SIG-M5 treated with dmso at 0.1 percent for 504 hours (cell line): ENCODE measurements around the gene UBE2J2.
"Not testable (repeated sequence)": the region's sequence is repeated elsewhere in the genome, so short reads cannot be mapped to it uniquely, and the experiment has no call there.

Experiments
- DNase-seq: peaks from one replicate; lab custom pipeline; 2025; ENCODE audit not compliant: unreplicated experiment; lab: John Stamatoyannopoulos, UW

Gene UBE2J2

GRCh38 chr1:1259540-1259939, 14.1 kb downstream of the UBE2J2 start:
- no peak for DNase-seq

GRCh38 chr1:1259119-1259488, 14.6 kb downstream of the UBE2J2 start:
- DNase-seq = no peak

- DNase-seq = no peak
Observed at GRCh38 chr1:1256956-1257871, 16.4 kb downstream of the UBE2J2 start.

- no peak for DNase-seq
Observed at GRCh38 chr1:1255611-1256010, 18.0 kb downstream of the UBE2J2 start.

GRCh38 chr1:1255078-1255477, 18.6 kb downstream of the UBE2J2 start:
- no peak for DNase-seq

- DNase-seq = no peak
Observed at GRCh38 chr1:1254667-1254998, 19.0 kb downstream of the UBE2J2 start.

- no peak for DNase-seq
Observed at GRCh38 chr1:1253972-1254666, 19.5 kb downstream of the UBE2J2 start.

GRCh38 chr1:1253314-1253713, 20.3 kb downstream of the UBE2J2 start:
- no peak for DNase-seq

- DNase-seq = no peak
Observed at GRCh38 chr1:1250786-1251284, 22.8 kb downstream of the UBE2J2 start.

- not testable (repeated sequence) for DNase-seq
Observed at GRCh38 chr1:1248009-1248913, 25.4 kb downstream of the UBE2J2 start.

- no peak for DNase-seq
Observed at GRCh38 chr1:1247341-1247913, 26.2 kb downstream of the UBE2J2 start.

- no peak for DNase-seq
Observed at GRCh38 chr1:1246577-1247340, 26.9 kb downstream of the UBE2J2 start, which contains the start of gene C1QTNF12. C1QTNF12 (minus strand) TSS chr1:1246722; CDS start chr1:1246690, 32 bp downstream.

GRCh38 chr1:1245817-1246576, 27.7 kb downstream of the UBE2J2 start:
- no peak for DNase-seq

- DNase-seq = no peak
Observed at GRCh38 chr1:1245178-1245816, 28.4 kb downstream of the UBE2J2 start.

GRCh38 chr1:1244192-1244811, 29.4 kb downstream of the UBE2J2 start:
- DNase-seq = no peak

- DNase-seq = no peak
Observed at GRCh38 chr1:1243807-1244191, 29.9 kb downstream of the UBE2J2 start.

- DNase-seq = no peak
Observed at GRCh38 chr1:1243266-1243660, 30.4 kb downstream of the UBE2J2 start.

- DNase-seq = no peak
Observed at GRCh38 chr1:1242461-1243265, 31.0 kb downstream of the UBE2J2 start.
